HCT116 (cell line): Measurements from ENCODE around the gene YTHDF1. TPM values are rescaled to one million over a fixed set of nuclear protein-coding genes. Genes with fewer than 3 reads are reported as not detected.

Experiments
- ATAC-seq: fragments of 200-7000 bp; cut with Tn5 transposase; 2 replicates; pipeline ENCODE4 v1.9.1; 2020; ENCODE audit warnings: mild to moderate bottlenecking, moderate library complexity
- BruUV-seq: library from RNA; stranded (reverse); fragments of 400-500 nt; replicated peaks from 2 replicates; lab custom pipeline; 2021; lab: Mats Ljungman, UMichigan
- CTCF ChIA-PET: fragments of 300-600 bp; sonication (Branson Sonifier 250); formaldehyde crosslinking; loops from one replicate; lab custom pipeline; 2021; ENCODE audit warnings: antibody characterized with exemption; lab: Charles Lee
- POLR2A ChIA-PET: fragments of 300-600, 350-600 bp; sonication (Branson Sonifier 250); formaldehyde crosslinking; loops from one replicate; lab custom pipeline; 2021; ENCODE audit warnings: antibody characterized with exemption; lab: Charles Lee
- RAD21 ChIA-PET, 2 experiments: fragments of 300-600 bp; sonication (Branson Sonifier 250); formaldehyde crosslinking; loops; one replicate each; lab custom pipeline; 2023; ENCODE audit warnings: low total read pairs in 2 of 2; ENCODE audit not compliant: uncharacterized antibody in 2 of 2, unreplicated experiment in 2 of 2, low non-redundant PET in 1 of 2; lab: Charles Lee
- DNase-seq: peaks from one replicate; pipeline ENCODE4 v3.0.0-alpha.2; 2010; ENCODE audit warnings: low read depth, low spot score
- H2AFZ ChIP-seq: fragments of 200-600 bp; shearing (Covaris generic), sonication (generic); 2 replicates; pipeline ENCODE4 v1.6.1; 2017; ENCODE audit warnings: low read depth, mixed run types, mixed read lengths, antibody characterized with exemption, low read length; ENCODE audit not compliant: poor library complexity, severe bottlenecking
- H3K27ac ChIP-seq: 2 replicates; pipeline ENCODE4 v1.5.1; 2012; ENCODE audit warnings: low read depth, low read length
- H3K27me3 ChIP-seq: fragments of 200-600 bp; sonication (generic); 2 replicates; pipeline ENCODE4 v1.6.1; 2016; ENCODE audit warnings: mixed run types, low read length, mixed read lengths; ENCODE audit not compliant: insufficient read depth
- H3K36me3 ChIP-seq, 2 experiments: fragments of 200-500 bp in 1 of 2; fragments of 200-600 bp in 1 of 2; sonication (Bioruptor generic) in 1 of 2; sonication (generic) in 1 of 2; 2 replicates each; pipeline versions ENCODE4 v1.5.1 to v1.6.1; 2014 to 2016; ENCODE audit warnings: low read length in 2 of 2, inconsistent platforms in 1 of 2, mixed read lengths in 1 of 2, mixed run types in 1 of 2; ENCODE audit not compliant: insufficient read depth in 2 of 2, control insufficient read depth in 1 of 2
- H3K4me1 ChIP-seq, 2 experiments: fragments of 200-600 bp in 1 of 2; sonication (generic) in 1 of 2; 2 replicates each; pipeline versions ENCODE4 v1.5.1 to v1.6.1; 2012 to 2017; ENCODE audit warnings: low read length in 2 of 2, inconsistent platforms in 1 of 2, mild to moderate bottlenecking in 1 of 2, mixed read lengths in 1 of 2, mixed run types in 1 of 2, moderate library complexity in 1 of 2; ENCODE audit not compliant: insufficient read depth in 2 of 2, control insufficient read depth in 1 of 2
- H3K4me2 ChIP-seq: fragments of 200-600 bp; sonication (generic); 2 replicates; pipeline ENCODE4 v1.6.1; 2017; ENCODE audit warnings: mixed run types, low read length, mixed read lengths
- H3K4me3 ChIP-seq, 2 experiments: fragments of 200-600 bp in 1 of 2; sonication (generic) in 1 of 2; replicated peaks in 1 of 2; 2 replicates each; pipeline ENCODE4 v1.5.1; 2011 to 2016; ENCODE audit warnings: low read length in 2 of 2, control low read depth in 1 of 2, low read depth in 1 of 2, mild to moderate bottlenecking in 1 of 2, mixed read lengths in 1 of 2, mixed run types in 1 of 2
- H3K79me2 ChIP-seq: fragments of 200-600 bp; sonication (generic); 2 replicates; pipeline ENCODE4 v1.6.1; 2017; ENCODE audit warnings: mild to moderate bottlenecking, mixed run types, low read length, moderate library complexity, mixed read lengths; ENCODE audit not compliant: insufficient read depth
- H3K9ac ChIP-seq: fragments of 200-600 bp; sonication (generic); 2 replicates; pipeline ENCODE4 v1.6.1; 2016; ENCODE audit warnings: low read length, mixed read lengths
- H3K9me2 ChIP-seq: fragments of 200-600 bp; sonication (generic), shearing (Covaris generic); 2 replicates; pipeline ENCODE4 v1.6.1; 2017; ENCODE audit warnings: mixed run types, mild to moderate bottlenecking, moderate library complexity; ENCODE audit not compliant: insufficient read depth
- H3K9me3 ChIP-seq, 2 experiments: fragments of 200-500 bp in 1 of 2; fragments of 200-600 bp in 1 of 2; sonication (Bioruptor generic) in 1 of 2; sonication (generic) in 1 of 2; 2 replicates each; pipeline ENCODE4 v1.6.1; 2014 to 2017; ENCODE audit warnings: low read length in 2 of 2, mixed read lengths in 2 of 2, inconsistent platforms in 1 of 2, low read depth in 1 of 2, mild to moderate bottlenecking in 1 of 2, mixed run types in 1 of 2, moderate library complexity in 1 of 2; ENCODE audit not compliant: control insufficient read depth in 1 of 2, insufficient read depth in 1 of 2
- H4K20me1 ChIP-seq: fragments of 200-600 bp; sonication (generic), shearing (Covaris generic); 2 replicates; pipeline ENCODE4 v1.6.1; 2017; ENCODE audit warnings: mixed run types, mild to moderate bottlenecking, moderate library complexity; ENCODE audit not compliant: insufficient read depth
- CBX3 ChIP-seq: IDR thresholded peaks from 2 replicates; pipeline ENCODE4 v1.6.1; 2012; ENCODE audit warnings: low read depth
- CEBPB ChIP-seq: IDR thresholded peaks from 2 replicates; pipeline ENCODE4 v1.6.1; 2012; ENCODE audit warnings: low read depth
- EGR1 ChIP-seq: IDR thresholded peaks from 2 replicates; pipeline ENCODE4 v1.6.1; 2012; ENCODE audit warnings: low read depth
- ELF1 ChIP-seq: IDR thresholded peaks from 2 replicates; pipeline ENCODE4 v1.6.1; 2012; ENCODE audit warnings: low read depth, borderline replicate concordance
- EZH2 ChIP-seq: fragments of 200-600 bp; sonication (generic); IDR thresholded peaks from 2 replicates; pipeline ENCODE4 v1.6.1; 2017; ENCODE audit warnings: antibody characterized with exemption, mixed run types
- EZH2phosphoT487 ChIP-seq: fragments of 200-600 bp; IDR thresholded peaks from 2 replicates; pipeline ENCODE4 v1.6.1; 2018; ENCODE audit warnings: antibody characterized with exemption, borderline replicate concordance
- POLR2A ChIP-seq: IDR thresholded peaks from 2 replicates; pipeline ENCODE4 v1.7.0; 2011; ENCODE audit warnings: borderline replicate concordance; ENCODE audit not compliant: insufficient read depth, insufficient read length; ENCODE audit errors: extremely low read depth
- POLR2AphosphoS5 ChIP-seq: IDR thresholded peaks from 2 replicates; pipeline ENCODE4 v1.6.1; 2011; ENCODE audit warnings: mild to moderate bottlenecking, low read depth, low read length, moderate library complexity
- YY1 ChIP-seq: IDR thresholded peaks from 2 replicates; pipeline ENCODE4 v1.6.1; 2011; ENCODE audit warnings: low read length, low read depth, moderate library complexity, mild to moderate bottlenecking; ENCODE audit not compliant: insufficient replicate concordance; ENCODE audit errors: extremely low read depth
- intact Hi-C: fragments of 100-400 bp; cut with micrococcal nuclease; formaldehyde crosslinking; loops from 2 replicates; pipeline ENCODE4 v1.10.0; 2022
- total RNA-seq: library from RNA; stranded (reverse); gene quantifications from one replicate; pipeline ENCODE4 v1.2.1, GENCODE V29; 2021; ENCODE audit not compliant: unreplicated experiment
- TF ChIP-seq, protein P1 (sequence below): IDR thresholded peaks from 2 replicates; pipeline ENCODE4 v1.6.1; 2012
- TF ChIP-seq, protein P2 (sequence below), 3 experiments: fragments of 200-600 bp in 1 of 3; sonication (generic) in 1 of 3; IDR thresholded peaks in 2 of 3; conservative IDR thresholded peaks in 1 of 3; 2 replicates each; pipeline ENCODE4 v1.5.1; 2012 to 2017; ENCODE audit warnings: low read depth in 2 of 3, low read length in 2 of 3, antibody characterized with exemption in 1 of 3, borderline replicate concordance in 1 of 3, control low read depth in 1 of 3, mild to moderate bottlenecking in 1 of 3, mixed read lengths in 1 of 3, mixed run types in 1 of 3, moderate library complexity in 1 of 3; ENCODE audit not compliant: insufficient read depth in 1 of 3

Gene YTHDF1
- total RNA-seq, 1 experiment from 2014 or later: 42.8 TPM

DNA sequence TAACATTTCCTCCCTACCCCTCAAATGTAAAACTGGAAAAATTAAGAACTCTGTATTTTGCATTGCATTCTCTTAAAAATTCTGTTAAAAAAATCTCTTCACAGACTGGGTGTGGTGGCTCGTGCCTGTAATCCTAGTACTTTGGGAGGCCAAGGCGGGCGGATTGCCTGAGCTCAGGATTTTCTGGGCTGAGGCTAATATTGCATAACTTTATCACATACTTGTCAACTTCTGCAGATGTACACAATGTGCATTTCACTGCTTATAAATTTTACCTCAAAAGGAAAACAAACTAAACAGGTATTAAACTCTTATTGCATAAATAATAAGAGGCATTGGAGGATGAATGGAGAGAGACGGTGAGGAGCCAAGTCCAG is 21.1 kb downstream of the YTHDF1 start:
- peaks cover 52% of the 10 kb centered on the region for H3K79me2 ChIP-seq
- ATAC-seq (no peak), DNase-seq (no peak)
- H2AFZ ChIP-seq: no peak overlapping the region
- ChIA-PET RAD21 (no interaction called here), POLR2A (no interaction called here), CTCF (no interaction called here)
- H3K4me2 ChIP-seq: no peak overlapping the region
- H3K27ac ChIP-seq: no peak overlapping the region
- intact Hi-C loops: no loop called here
- H3K9ac ChIP-seq: no peak overlapping the region
- no peak overlapping the region for H3K4me3 ChIP-seq
- H3K9me3 ChIP-seq: no peaks in the 10 kb centered on the region
- TF ChIP-seq EGR1 (no peak), POLR2A (no peak), CBX3 (no peak), YY1 (no peak), ELF1 (no peak), EZH2 (no peak), POLR2AphosphoS5 (no peak), EZH2phosphoT487 (no peak), CEBPB (no peak)
- TF ChIP-seq, protein P1, sequence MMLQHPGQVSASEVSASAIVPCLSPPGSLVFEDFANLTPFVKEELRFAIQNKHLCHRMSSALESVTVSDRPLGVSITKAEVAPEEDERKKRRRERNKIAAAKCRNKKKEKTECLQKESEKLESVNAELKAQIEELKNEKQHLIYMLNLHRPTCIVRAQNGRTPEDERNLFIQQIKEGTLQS: no peak
- TF ChIP-seq, protein P2, sequence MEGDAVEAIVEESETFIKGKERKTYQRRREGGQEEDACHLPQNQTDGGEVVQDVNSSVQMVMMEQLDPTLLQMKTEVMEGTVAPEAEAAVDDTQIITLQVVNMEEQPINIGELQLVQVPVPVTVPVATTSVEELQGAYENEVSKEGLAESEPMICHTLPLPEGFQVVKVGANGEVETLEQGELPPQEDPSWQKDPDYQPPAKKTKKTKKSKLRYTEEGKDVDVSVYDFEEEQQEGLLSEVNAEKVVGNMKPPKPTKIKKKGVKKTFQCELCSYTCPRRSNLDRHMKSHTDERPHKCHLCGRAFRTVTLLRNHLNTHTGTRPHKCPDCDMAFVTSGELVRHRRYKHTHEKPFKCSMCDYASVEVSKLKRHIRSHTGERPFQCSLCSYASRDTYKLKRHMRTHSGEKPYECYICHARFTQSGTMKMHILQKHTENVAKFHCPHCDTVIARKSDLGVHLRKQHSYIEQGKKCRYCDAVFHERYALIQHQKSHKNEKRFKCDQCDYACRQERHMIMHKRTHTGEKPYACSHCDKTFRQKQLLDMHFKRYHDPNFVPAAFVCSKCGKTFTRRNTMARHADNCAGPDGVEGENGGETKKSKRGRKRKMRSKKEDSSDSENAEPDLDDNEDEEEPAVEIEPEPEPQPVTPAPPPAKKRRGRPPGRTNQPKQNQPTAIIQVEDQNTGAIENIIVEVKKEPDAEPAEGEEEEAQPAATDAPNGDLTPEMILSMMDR (IDR thresholded peaks at IDR 0.05 in 2 of 3, conservative IDR thresholded peaks at IDR 0.05 in 1 of 3; ENCODE audit: borderline replicate concordance in 1 of 3, insufficient read depth in 1 of 3, low read depth in 2 of 3, low read length in 2 of 3): no peak
- H3K4me1 ChIP-seq: peaks cover 9 to 13% of the 10 kb centered on the region in 2 experiments
- no peaks in the 10 kb centered on the region for H3K27me3 ChIP-seq
- H3K9me2 ChIP-seq: no peaks in the 10 kb centered on the region
- BruUV-seq: no TSS peak
- H3K36me3 ChIP-seq: peaks cover 3 to 13% of the 10 kb centered on the region in 2 experiments; a peak in 3 of 4 replicates
- H4K20me1 ChIP-seq: peaks cover 17% of the 10 kb centered on the region; the same call in 1 of the 2 replicates
